ENCODE data around the gene LGALS3BP.

The LGALS3BP gene

GRCh38 chr17:78922816-78923498 lies 56.8 kb downstream of the LGALS3BP start:
- H3K27ac ChIP-seq: no peak overlapping the region
- H3K4me3 ChIP-seq (ENCODE audit: low read depth, low read length): no peak overlapping the region
- DNase-seq: no peak
- peaks cover 25% of the 10 kb centered on the region for H3K36me3 ChIP-seq
- H3K9me3 ChIP-seq (ENCODE audit: severe bottlenecking): no peaks in the 10 kb centered on the region
- H3K27me3 ChIP-seq (ENCODE audit: insufficient read depth, low read depth, severe bottlenecking): no peaks in the 10 kb centered on the region
- no peak for TF ChIP-seq CTCF (IDR thresholded peaks at IDR 0.05; ENCODE audit: low read depth, low read length)

GRCh38 chr17:78921437-78921971 lies 58.2 kb downstream of the LGALS3BP start:
- Histone ChIP-seq H3K36me3 (peaks cover 35% of the 10 kb centered on the region), H3K27me3 (ENCODE audit: insufficient read depth, low read depth, severe bottlenecking) (no peaks in the 10 kb centered on the region), H3K9me3 (ENCODE audit: severe bottlenecking) (no peaks in the 10 kb centered on the region), H3K4me3 (ENCODE audit: low read depth, low read length) (no peak overlapping the region), H3K27ac (no peak overlapping the region)
- no peak for TF ChIP-seq CTCF (IDR thresholded peaks at IDR 0.05; ENCODE audit: low read depth, low read length)
- DNase-seq: no peak
